Gastrocnemius medialis (tissue), 4 donors: Measurements from ENCODE around the gene NPM1.
"Not testable (repeated sequence)": the region's sequence is repeated elsewhere in the genome, so short reads cannot be mapped to it uniquely, and the experiment has no call there.

ENCODE experiments used
- POLR2A ChIP-seq, 2 donors: fragments of 450-650 bp; IDR thresholded peaks; one replicate each; pipeline ENCODE4 v1.6.1; 2017; ENCODE audit warnings: antibody characterized with exemption in 2 of 2, mild to moderate bottlenecking in 2 of 2, moderate library complexity in 2 of 2
- TF ChIP-seq, protein P1 (sequence below), 5 experiments: fragments of 450-650 bp in 3 of 5; fragments of 200-600 bp in 2 of 5; sonication (generic) in 2 of 5; IDR thresholded peaks in 4 of 5; conservative IDR thresholded peaks in 1 of 5; 1 replicate in 4 of 5; 2 replicates in 1 of 5; pipeline ENCODE4 v1.5.1; 2016 to 2019; ENCODE audit warnings: antibody characterized with exemption in 5 of 5, mild to moderate bottlenecking in 3 of 5, moderate library complexity in 3 of 5

DNA sequence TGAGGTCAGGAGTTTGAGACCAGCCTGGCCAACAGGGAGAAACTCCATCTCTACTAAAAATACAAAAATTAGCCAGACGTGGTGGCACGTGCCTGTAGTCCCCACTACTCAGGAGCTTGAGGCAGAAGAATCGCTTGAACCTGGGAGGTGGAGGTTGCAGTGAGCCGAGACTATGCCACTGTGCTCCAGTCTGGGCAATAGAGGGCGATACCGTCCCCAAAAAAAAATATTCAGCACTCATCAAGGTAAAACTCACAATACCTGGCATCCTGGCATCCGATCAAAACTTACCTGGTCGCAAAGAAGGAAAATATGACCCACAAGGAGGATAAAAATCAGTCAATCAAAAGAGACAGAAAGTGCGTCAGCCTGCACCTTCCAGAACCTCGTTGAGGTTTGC is 16.8 kb upstream of the NPM1 start:
- TF ChIP-seq, protein P1, sequence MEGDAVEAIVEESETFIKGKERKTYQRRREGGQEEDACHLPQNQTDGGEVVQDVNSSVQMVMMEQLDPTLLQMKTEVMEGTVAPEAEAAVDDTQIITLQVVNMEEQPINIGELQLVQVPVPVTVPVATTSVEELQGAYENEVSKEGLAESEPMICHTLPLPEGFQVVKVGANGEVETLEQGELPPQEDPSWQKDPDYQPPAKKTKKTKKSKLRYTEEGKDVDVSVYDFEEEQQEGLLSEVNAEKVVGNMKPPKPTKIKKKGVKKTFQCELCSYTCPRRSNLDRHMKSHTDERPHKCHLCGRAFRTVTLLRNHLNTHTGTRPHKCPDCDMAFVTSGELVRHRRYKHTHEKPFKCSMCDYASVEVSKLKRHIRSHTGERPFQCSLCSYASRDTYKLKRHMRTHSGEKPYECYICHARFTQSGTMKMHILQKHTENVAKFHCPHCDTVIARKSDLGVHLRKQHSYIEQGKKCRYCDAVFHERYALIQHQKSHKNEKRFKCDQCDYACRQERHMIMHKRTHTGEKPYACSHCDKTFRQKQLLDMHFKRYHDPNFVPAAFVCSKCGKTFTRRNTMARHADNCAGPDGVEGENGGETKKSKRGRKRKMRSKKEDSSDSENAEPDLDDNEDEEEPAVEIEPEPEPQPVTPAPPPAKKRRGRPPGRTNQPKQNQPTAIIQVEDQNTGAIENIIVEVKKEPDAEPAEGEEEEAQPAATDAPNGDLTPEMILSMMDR (IDR thresholded peaks at IDR 0.05 in 4 of 5, conservative IDR thresholded peaks at IDR 0.05 in 1 of 5), result not testable (repeated sequence)
- TF ChIP-seq POLR2A (IDR thresholded peaks at IDR 0.05), result not testable (repeated sequence)
